Panc1 (cell line): ENCODE measurements around the gene P2RY6.

Experiments
- POLR2AphosphoS5 ChIP-seq: IDR thresholded peaks from 2 replicates; pipeline ENCODE4 v1.6.1; 2012; ENCODE audit warnings: mild to moderate bottlenecking, low read depth, low read length, moderate library complexity
- SIN3A ChIP-seq: IDR thresholded peaks from 2 replicates; pipeline ENCODE4 v1.6.1; 2012; ENCODE audit warnings: low read depth, mild to moderate bottlenecking, low read length, moderate library complexity, borderline replicate concordance; ENCODE audit not compliant: insufficient read depth
- TCF7L2 ChIP-seq: IDR thresholded peaks from 2 replicates; pipeline ENCODE4 v1.6.1; 2011; ENCODE audit warnings: mild to moderate bottlenecking, low read depth, low read length, inconsistent platforms
- TF ChIP-seq, protein P1 (sequence below): fragments of 450-650 bp; IDR thresholded peaks from 2 replicates; pipeline ENCODE4 v1.5.1; 2017; ENCODE audit warnings: mild to moderate bottlenecking
- TF ChIP-seq, protein P2 (sequence below), 2 experiments: IDR thresholded peaks; 2 replicates each; pipeline ENCODE4 v1.6.1; 2011 to 2012; ENCODE audit warnings: low read depth in 2 of 2, control low read depth in 1 of 2, low read length in 1 of 2, mild to moderate bottlenecking in 1 of 2, moderate library complexity in 1 of 2; ENCODE audit not compliant: insufficient read depth in 1 of 2

DNA sequence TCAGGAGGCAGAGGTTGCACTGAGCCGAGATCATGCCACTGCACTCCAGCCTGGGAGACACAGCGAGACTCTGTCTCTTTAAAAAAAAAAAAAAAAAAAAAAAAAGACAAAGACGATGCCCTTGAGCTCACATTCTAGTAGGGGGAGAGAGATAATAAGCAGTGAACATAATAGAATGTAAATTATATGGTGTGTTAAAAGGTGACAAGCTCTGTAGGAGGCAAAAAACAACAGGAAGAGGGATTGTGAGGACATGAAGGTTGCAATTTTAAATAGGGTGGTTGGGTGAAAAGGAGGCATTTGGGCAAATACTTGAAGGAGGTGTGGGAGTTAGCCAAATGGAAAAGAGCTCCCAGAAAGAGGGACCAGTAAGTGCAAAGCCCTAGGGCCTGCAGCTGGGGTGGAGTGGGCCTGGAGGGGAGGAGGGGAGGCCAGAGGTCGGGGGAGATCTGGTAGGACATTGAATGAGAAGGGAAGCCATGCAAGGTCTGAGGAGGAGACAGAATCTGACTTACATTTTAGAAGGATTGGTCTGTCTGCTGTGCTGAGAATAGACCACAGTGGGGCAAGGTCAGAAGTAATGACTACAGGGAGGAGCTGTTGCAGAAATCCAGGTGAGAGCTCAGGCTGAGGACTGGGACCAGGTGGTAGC lies 27.4 kb upstream of the P2RY6 start:
- TF ChIP-seq, protein P1, sequence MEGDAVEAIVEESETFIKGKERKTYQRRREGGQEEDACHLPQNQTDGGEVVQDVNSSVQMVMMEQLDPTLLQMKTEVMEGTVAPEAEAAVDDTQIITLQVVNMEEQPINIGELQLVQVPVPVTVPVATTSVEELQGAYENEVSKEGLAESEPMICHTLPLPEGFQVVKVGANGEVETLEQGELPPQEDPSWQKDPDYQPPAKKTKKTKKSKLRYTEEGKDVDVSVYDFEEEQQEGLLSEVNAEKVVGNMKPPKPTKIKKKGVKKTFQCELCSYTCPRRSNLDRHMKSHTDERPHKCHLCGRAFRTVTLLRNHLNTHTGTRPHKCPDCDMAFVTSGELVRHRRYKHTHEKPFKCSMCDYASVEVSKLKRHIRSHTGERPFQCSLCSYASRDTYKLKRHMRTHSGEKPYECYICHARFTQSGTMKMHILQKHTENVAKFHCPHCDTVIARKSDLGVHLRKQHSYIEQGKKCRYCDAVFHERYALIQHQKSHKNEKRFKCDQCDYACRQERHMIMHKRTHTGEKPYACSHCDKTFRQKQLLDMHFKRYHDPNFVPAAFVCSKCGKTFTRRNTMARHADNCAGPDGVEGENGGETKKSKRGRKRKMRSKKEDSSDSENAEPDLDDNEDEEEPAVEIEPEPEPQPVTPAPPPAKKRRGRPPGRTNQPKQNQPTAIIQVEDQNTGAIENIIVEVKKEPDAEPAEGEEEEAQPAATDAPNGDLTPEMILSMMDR, result no peak
- no peak for TF ChIP-seq POLR2AphosphoS5
- TF ChIP-seq, protein P2, sequence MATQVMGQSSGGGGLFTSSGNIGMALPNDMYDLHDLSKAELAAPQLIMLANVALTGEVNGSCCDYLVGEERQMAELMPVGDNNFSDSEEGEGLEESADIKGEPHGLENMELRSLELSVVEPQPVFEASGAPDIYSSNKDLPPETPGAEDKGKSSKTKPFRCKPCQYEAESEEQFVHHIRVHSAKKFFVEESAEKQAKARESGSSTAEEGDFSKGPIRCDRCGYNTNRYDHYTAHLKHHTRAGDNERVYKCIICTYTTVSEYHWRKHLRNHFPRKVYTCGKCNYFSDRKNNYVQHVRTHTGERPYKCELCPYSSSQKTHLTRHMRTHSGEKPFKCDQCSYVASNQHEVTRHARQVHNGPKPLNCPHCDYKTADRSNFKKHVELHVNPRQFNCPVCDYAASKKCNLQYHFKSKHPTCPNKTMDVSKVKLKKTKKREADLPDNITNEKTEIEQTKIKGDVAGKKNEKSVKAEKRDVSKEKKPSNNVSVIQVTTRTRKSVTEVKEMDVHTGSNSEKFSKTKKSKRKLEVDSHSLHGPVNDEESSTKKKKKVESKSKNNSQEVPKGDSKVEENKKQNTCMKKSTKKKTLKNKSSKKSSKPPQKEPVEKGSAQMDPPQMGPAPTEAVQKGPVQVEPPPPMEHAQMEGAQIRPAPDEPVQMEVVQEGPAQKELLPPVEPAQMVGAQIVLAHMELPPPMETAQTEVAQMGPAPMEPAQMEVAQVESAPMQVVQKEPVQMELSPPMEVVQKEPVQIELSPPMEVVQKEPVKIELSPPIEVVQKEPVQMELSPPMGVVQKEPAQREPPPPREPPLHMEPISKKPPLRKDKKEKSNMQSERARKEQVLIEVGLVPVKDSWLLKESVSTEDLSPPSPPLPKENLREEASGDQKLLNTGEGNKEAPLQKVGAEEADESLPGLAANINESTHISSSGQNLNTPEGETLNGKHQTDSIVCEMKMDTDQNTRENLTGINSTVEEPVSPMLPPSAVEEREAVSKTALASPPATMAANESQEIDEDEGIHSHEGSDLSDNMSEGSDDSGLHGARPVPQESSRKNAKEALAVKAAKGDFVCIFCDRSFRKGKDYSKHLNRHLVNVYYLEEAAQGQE (IDR thresholded peaks at IDR 0.05; ENCODE audit: insufficient read depth in 1 of 2, low read depth in 2 of 2, low read length in 1 of 2), result no peak
- TF ChIP-seq SIN3A, result no peak
- TF ChIP-seq TCF7L2, result no peak
